ENCODE measurements around the gene FH. TPM values are rescaled to one million over a fixed set of nuclear protein-coding genes. Genes with fewer than 3 reads are reported as not detected.

FH gene
- total RNA-seq, 1 experiment from 2014 or later, result 87.9 TPM

GRCh38 chr1:241536304-241536703 is 16.7 kb upstream of the FH start:
- DNase-seq (ENCODE audit: low read depth in 1 of 2, low spot score in 2 of 2), result no peak
- Histone ChIP-seq H3K36me3 (no peaks in the 10 kb centered on the region), H3K27me3 (replicated peaks) (peaks cover 9% of the 10 kb centered on the region; the same call in 1 of the 2 replicates), H3K4me3 (no peak overlapping the region), H3K27ac (no peak overlapping the region), H3K4me1 (replicated peaks) (no peaks in the 10 kb centered on the region), H3K9me3 (replicated peaks) (no peaks in the 10 kb centered on the region)

- H3K27ac ChIP-seq, result no peak overlapping the region
- no peak overlapping the region for H3K4me3 ChIP-seq
- no peak for DNase-seq (ENCODE audit: low read depth in 1 of 2, low spot score in 2 of 2)
- H3K27me3 ChIP-seq (replicated peaks), result peaks cover 9% of the 10 kb centered on the region
- no peaks in the 10 kb centered on the region for H3K9me3 ChIP-seq (replicated peaks)
- H3K4me1 ChIP-seq (replicated peaks), result no peaks in the 10 kb centered on the region
- no peaks in the 10 kb centered on the region for H3K36me3 ChIP-seq
Measured at GRCh38 chr1:241533326-241534115, 14.0 kb upstream of the FH start.

- no peak for DNase-seq (ENCODE audit: low read depth in 1 of 2, low spot score in 2 of 2)
- Histone ChIP-seq H3K36me3 (no peaks in the 10 kb centered on the region), H3K4me1 (replicated peaks) (no peaks in the 10 kb centered on the region), H3K27ac (no peak overlapping the region), H3K27me3 (replicated peaks) (peaks cover 9% of the 10 kb centered on the region), H3K4me3 (no peak overlapping the region), H3K9me3 (replicated peaks) (no peaks in the 10 kb centered on the region)
Measured at GRCh38 chr1:241532864-241533263, 13.3 kb upstream of the FH start.

- DNase-seq (ENCODE audit: low read depth in 1 of 2, low spot score in 2 of 2), result no peak
- Histone ChIP-seq H3K4me1 (replicated peaks) (no peaks in the 10 kb centered on the region), H3K4me3 (peak within 1 kb of the TSS; percentile 38), H3K36me3 (no peaks in the 10 kb centered on the region), H3K27ac (no peak within 1 kb of the TSS), H3K9me3 (replicated peaks) (no peaks in the 10 kb centered on the region), H3K27me3 (replicated peaks) (peaks cover 9% of the 10 kb centered on the region)
Measured at GRCh38 chr1:241532162-241532531, 12.6 kb upstream of the FH start, which contains the start of gene KMO. TSS of gene KMO (plus strand) at chr1:241532378. CDS start at chr1:241532445, 67 bp downstream.

GRCh38 chr1:241531195-241532161 is 11.9 kb upstream of the FH start:
- Histone ChIP-seq H3K27me3 (replicated peaks) (peaks cover 9% of the 10 kb centered on the region), H3K9me3 (replicated peaks) (no peaks in the 10 kb centered on the region), H3K4me3 (peak overlapping the region; percentile 38), H3K36me3 (no peaks in the 10 kb centered on the region), H3K27ac (no peak overlapping the region), H3K4me1 (replicated peaks) (no peaks in the 10 kb centered on the region)
- DNase-seq (ENCODE audit: low read depth in 1 of 2, low spot score in 2 of 2), result peak in 1 of 2 experiments; percentile 72

- DNase-seq (ENCODE audit: low read depth in 1 of 2, low spot score in 2 of 2), result no peak
Measured at GRCh38 chr1:241527146-241527545, 7.6 kb upstream of the FH start.

GRCh38 chr1:241525026-241525425 is 5.5 kb upstream of the FH start:
- Histone ChIP-seq H3K36me3 (no peaks in the 10 kb centered on the region), H3K27me3 (replicated peaks) (peaks cover 18% of the 10 kb centered on the region), H3K27ac (no peak overlapping the region), H3K4me3 (no peak overlapping the region), H3K9me3 (replicated peaks) (no peaks in the 10 kb centered on the region), H3K4me1 (replicated peaks) (no peaks in the 10 kb centered on the region)
- DNase-seq (ENCODE audit: low read depth in 1 of 2, low spot score in 2 of 2), result no peak

More at GRCh38 chr1:241527146-241527545, 7.6 kb upstream of the FH start:
- Histone ChIP-seq H3K4me3 (no peak overlapping the region), H3K36me3 (no peaks in the 10 kb centered on the region), H3K4me1 (replicated peaks) (no peaks in the 10 kb centered on the region), H3K27ac (no peak overlapping the region), H3K27me3 (replicated peaks) (peaks cover 18% of the 10 kb centered on the region), H3K9me3 (replicated peaks) (no peaks in the 10 kb centered on the region)

- no peaks in the 10 kb centered on the region for H3K9me3 ChIP-seq (replicated peaks)
Measured at GRCh38 chr1:241521718-241522117, 2.2 kb upstream of the FH start.

GRCh38 chr1:241520080-241520465 is 518 bp upstream of the FH start:
- peaks cover 6% of the 10 kb centered on the region for H3K27me3 ChIP-seq (replicated peaks)
- no peak overlapping the region for H3K27ac ChIP-seq
- H3K4me1 ChIP-seq (replicated peaks), result no peaks in the 10 kb centered on the region
- peak overlapping the region; percentile 70 for H3K4me3 ChIP-seq
- peaks cover 9% of the 10 kb centered on the region for H3K36me3 ChIP-seq
- no peaks in the 10 kb centered on the region for H3K9me3 ChIP-seq (replicated peaks)
- DNase-seq (ENCODE audit: low read depth in 1 of 2, low spot score in 2 of 2), result no peak

More at GRCh38 chr1:241521718-241522117, 2.2 kb upstream of the FH start:
- Histone ChIP-seq H3K4me1 (replicated peaks) (no peaks in the 10 kb centered on the region), H3K36me3 (0 out of 2 replicates have a peak, but pooled peaks cover 4% of the 10 kb centered on the region), H3K27me3 (replicated peaks) (peaks cover 18% of the 10 kb centered on the region), H3K4me3 (no peak overlapping the region), H3K27ac (no peak overlapping the region)
- no peak for DNase-seq (ENCODE audit: low read depth in 1 of 2, low spot score in 2 of 2)

- Histone ChIP-seq H3K27ac (peak overlapping the region; percentile 27), H3K4me3 (peak overlapping the region; percentile 70), H3K36me3 (peaks cover 18% of the 10 kb centered on the region), H3K27me3 (replicated peaks) (peaks cover 5% of the 10 kb centered on the region), H3K9me3 (replicated peaks) (no peaks in the 10 kb centered on the region), H3K4me1 (replicated peaks) (no peaks in the 10 kb centered on the region)
- DNase-seq (ENCODE audit: low read depth in 1 of 2, low spot score in 2 of 2), result peak in 1 of 2 experiments; percentile 40
Measured at GRCh38 chr1:241518476-241519307, 863 bp downstream of the FH start.

- no peak for DNase-seq (ENCODE audit: low read depth in 1 of 2, low spot score in 2 of 2)
Measured at GRCh38 chr1:241513378-241513777, 6.2 kb downstream of the FH start.

GRCh38 chr1:241507189-241507863 is 12.2 kb downstream of the FH start:
- no peaks in the 10 kb centered on the region for H3K27me3 ChIP-seq (replicated peaks)
- no peaks in the 10 kb centered on the region for H3K4me1 ChIP-seq (replicated peaks)
- H3K4me3 ChIP-seq, result no peak overlapping the region
- no peak for DNase-seq (ENCODE audit: low read depth in 1 of 2, low spot score in 2 of 2)
- peaks cover 86% of the 10 kb centered on the region for H3K36me3 ChIP-seq
- H3K27ac ChIP-seq, result no peak overlapping the region
- H3K9me3 ChIP-seq (replicated peaks), result no peaks in the 10 kb centered on the region

More at GRCh38 chr1:241513378-241513777, 6.2 kb downstream of the FH start:
- no peak overlapping the region for H3K27ac ChIP-seq
- no peak overlapping the region for H3K4me3 ChIP-seq
- no peaks in the 10 kb centered on the region for H3K4me1 ChIP-seq (replicated peaks)
- no peaks in the 10 kb centered on the region for H3K9me3 ChIP-seq (replicated peaks)
- H3K27me3 ChIP-seq (replicated peaks), result no peaks in the 10 kb centered on the region; the same call in 1 of the 2 replicates
- H3K36me3 ChIP-seq, result peaks cover 58% of the 10 kb centered on the region

GRCh38 chr1:241503444-241503843 is 16.1 kb downstream of the FH start:
- Histone ChIP-seq H3K4me3 (no peak overlapping the region), H3K9me3 (replicated peaks) (no peaks in the 10 kb centered on the region), H3K4me1 (replicated peaks) (no peaks in the 10 kb centered on the region), H3K27ac (no peak overlapping the region), H3K36me3 (peaks cover 70% of the 10 kb centered on the region), H3K27me3 (replicated peaks) (no peaks in the 10 kb centered on the region)
- no peak for DNase-seq (ENCODE audit: low read depth in 1 of 2, low spot score in 2 of 2)
